ENCODE results near the gene DLGAP4.

DNA sequence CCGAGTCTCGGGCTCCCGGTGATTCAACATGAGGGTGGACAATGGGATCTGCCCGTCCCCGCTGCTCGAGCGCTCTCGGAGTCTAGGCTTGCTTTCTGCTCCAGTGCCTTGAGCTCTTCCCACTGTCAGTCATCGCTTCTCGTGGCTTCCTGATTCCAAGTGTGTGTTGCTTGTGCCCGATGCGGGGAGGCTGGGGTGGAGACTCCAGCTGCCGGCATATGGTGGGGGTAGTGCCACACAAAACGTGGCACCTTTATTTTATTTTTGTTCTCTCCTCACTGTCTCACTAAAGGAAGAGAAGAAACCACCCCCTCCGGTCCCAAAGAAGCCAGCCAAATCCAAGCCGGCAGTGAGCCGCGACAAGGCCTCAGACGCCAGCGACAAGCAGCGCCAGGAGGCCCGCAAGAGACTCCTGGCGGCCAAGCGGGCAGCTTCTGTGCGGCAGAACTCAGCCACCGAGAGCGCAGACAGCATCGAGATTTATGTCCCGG is 220.4 kb downstream of the DLGAP4 start:
- TF ChIP-seq, protein P1, sequence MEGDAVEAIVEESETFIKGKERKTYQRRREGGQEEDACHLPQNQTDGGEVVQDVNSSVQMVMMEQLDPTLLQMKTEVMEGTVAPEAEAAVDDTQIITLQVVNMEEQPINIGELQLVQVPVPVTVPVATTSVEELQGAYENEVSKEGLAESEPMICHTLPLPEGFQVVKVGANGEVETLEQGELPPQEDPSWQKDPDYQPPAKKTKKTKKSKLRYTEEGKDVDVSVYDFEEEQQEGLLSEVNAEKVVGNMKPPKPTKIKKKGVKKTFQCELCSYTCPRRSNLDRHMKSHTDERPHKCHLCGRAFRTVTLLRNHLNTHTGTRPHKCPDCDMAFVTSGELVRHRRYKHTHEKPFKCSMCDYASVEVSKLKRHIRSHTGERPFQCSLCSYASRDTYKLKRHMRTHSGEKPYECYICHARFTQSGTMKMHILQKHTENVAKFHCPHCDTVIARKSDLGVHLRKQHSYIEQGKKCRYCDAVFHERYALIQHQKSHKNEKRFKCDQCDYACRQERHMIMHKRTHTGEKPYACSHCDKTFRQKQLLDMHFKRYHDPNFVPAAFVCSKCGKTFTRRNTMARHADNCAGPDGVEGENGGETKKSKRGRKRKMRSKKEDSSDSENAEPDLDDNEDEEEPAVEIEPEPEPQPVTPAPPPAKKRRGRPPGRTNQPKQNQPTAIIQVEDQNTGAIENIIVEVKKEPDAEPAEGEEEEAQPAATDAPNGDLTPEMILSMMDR (IDR thresholded peaks at IDR 0.05): no peak
- no peak for TF ChIP-seq POLR2A (IDR thresholded peaks at IDR 0.05)
